GM18526 (cell line): Measurements from ENCODE around the gene ABAT.

ENCODE experiments used
- POLR2A ChIP-seq: IDR thresholded peaks from 3 replicates; pipeline ENCODE4 v1.6.1; 2011; ENCODE audit not compliant: insufficient read length; ENCODE audit errors: extremely low read depth

Gene ABAT

GRCh38 chr16:8674413-8675022 is at the start of gene ABAT:
TSS of gene ABAT (plus strand) at chr16:8674617. CDS start at chr16:8735740, 61,123 bp downstream.
- TF ChIP-seq POLR2A = peak; percentile 34

- TF ChIP-seq POLR2A = no peak
These were observed 48.8 kb upstream of the ABAT start for GRCh38 chr16:8625491-8626087.

GRCh38 chr16:8626946-8627345 is 47.5 kb upstream of the ABAT start:
- no peak for TF ChIP-seq POLR2A

GRCh38 chr16:8627456-8627855 is 47.0 kb upstream of the ABAT start:
- no peak for TF ChIP-seq POLR2A

- no peak for TF ChIP-seq POLR2A
These were observed 45.3 kb upstream of the ABAT start for GRCh38 chr16:8628981-8629725.

- no peak for TF ChIP-seq POLR2A
These were observed 44.0 kb upstream of the ABAT start for GRCh38 chr16:8630255-8630953.

GRCh38 chr16:8631373-8631772 is 43.0 kb upstream of the ABAT start:
- no peak for TF ChIP-seq POLR2A

- no peak for TF ChIP-seq POLR2A
These were observed 42.5 kb upstream of the ABAT start for GRCh38 chr16:8631818-8632465.

GRCh38 chr16:8632675-8633182 is 41.7 kb upstream of the ABAT start:
- no peak for TF ChIP-seq POLR2A

- TF ChIP-seq POLR2A = no peak
These were observed 39.3 kb upstream of the ABAT start for GRCh38 chr16:8634991-8635736.

GRCh38 chr16:8639694-8640093 is 34.7 kb upstream of the ABAT start:
- no peak for TF ChIP-seq POLR2A

- TF ChIP-seq POLR2A = no peak
These were observed 32.7 kb upstream of the ABAT start for GRCh38 chr16:8641671-8642070.

- TF ChIP-seq POLR2A = no peak
These were observed 32.3 kb upstream of the ABAT start for GRCh38 chr16:8642146-8642545.
